NCI-H1092 (cell line): ENCODE data around the gene SNAI3.

Experiments
- DNase-seq: peaks from one replicate; lab custom pipeline; 2025; lab: John Stamatoyannopoulos, UW

SNAI3 gene

DNA sequence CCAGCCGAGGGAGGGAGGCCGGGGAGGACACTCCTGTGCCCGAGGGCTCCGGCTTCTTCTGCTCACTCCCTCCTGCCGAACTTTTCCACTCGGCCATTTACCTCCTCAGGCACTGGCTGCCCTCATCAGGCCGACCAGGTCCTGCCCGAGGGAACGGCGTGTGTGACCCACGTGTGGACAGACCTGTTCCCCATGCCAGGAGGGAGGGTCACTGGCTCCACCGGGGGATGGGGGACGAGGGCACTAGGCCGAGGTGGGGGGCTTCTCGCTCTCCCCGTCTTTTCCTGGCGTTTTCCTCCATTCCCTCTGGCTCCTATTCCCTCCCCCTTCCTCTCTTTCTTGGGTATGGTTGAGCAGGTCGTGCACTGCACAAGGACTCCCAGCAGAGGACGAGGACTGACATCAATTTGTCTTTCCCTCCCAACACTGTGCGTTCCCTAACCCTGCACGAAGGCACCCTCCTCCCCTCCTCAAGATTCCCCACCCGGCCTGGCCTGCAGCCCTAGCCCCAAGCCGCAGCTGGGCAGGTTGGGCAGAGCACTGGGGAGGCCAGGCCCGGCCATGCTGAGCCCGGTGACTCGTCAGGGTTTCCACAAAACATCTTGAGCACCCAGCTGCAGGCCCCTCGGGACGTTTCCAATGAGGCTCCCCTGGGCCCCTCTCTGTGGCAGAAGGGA lies 51.2 kb downstream of the SNAI3 start:
- DNase-seq, result no peak

DNA sequence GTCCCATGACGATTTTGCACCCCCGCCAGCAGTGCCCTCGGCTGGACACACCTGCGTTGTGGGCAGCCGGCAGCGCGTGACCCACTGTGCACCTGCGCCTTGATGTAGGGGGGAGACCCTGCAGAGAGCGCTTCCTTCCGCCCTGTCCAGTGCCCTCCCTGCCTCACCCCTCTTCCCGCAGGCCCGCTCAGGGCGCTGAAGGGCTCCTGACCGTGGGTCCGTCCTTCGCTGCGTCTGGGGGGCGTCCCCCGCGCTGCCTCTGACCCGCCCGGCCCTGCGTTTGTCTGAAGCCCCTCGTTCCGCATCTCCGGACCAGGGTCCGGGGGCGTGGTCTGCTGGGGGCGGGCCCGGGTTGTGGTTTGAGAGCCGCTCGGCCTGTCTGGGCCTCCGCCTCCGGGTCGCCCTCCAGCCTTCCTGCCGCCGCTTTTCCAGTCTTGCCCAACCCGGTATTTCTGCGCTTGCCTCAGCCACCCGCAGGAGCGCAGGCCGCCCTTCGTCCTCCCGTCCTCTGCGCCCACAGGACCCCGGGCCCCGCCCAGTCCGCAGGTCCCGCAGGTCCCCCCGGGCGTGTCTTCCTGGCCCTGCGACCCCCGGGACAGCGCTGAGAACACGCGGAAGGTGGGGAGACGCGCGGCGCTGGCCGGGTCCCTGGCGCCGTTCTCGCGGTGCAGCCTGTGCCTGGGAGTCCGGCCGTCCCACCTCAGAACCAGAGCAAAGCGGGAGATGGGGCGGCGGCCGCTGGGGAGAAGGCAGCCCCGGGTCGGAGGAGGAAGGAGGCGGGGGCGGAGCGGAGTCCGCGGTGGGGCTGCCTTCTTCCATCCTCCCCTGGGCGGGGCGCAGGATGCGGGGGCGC lies 51.9 kb downstream of the SNAI3 start:
- DNase-seq, result no peak

DNA sequence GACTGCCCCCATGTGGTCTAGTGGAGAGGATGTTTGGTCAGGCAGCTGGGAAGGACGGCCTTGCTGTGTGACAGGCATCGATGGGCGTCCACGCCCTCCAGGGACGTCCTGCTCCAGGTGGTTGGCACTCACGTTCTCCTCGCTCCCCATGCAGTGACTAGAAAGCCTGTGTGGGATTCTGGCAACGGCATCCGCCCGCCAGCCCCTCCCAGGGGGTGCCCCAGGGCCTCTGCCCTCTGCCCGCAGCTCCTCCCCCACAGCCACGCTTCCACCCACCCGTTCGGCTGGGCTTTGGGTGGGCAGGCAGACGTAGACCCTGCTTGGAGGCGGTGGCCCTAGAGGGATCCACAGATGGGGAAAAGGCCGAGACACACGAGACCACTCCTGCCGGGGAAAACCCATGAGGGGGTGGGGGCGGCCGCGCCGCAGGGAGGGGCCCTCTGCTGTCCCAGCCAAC lies 52.6 kb downstream of the SNAI3 start:
- DNase-seq, result no peak

- DNase-seq, result no peak
Measured at GRCh38 chr16:88632587-88632930, 53.7 kb downstream of the SNAI3 start.

GRCh38 chr16:88631920-88632586 lies 54.3 kb downstream of the SNAI3 start:
- no peak for DNase-seq

- no peak for DNase-seq
Measured at GRCh38 chr16:88631384-88631783, 54.9 kb downstream of the SNAI3 start.

- DNase-seq, result no peak
Measured at GRCh38 chr16:88630941-88631340, 55.4 kb downstream of the SNAI3 start.

- DNase-seq, result no peak
Measured at GRCh38 chr16:88630433-88630832, 55.9 kb downstream of the SNAI3 start.

DNA sequence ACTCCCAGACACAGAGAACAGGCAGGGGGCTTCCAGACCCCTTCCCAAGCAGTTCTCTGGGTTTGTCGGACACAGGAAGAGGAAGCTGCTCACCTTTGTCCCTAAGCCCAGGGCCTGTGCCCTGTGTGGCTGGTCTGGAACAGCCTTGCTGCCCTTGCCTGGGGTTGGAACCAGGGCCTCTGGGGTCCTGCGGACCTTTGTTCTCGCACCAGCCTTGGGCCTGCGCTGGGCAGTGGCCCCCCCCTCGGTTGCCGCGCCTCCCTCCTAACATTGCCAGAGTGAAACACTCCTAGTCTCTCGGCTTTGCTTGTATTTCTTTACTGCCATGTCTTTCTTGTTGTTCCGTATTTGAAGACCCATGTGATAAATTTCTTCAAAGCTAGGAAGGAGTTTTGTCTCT lies 56.5 kb downstream of the SNAI3 start:
- no peak for DNase-seq

GRCh38 chr16:88628512-88628974 lies 57.8 kb downstream of the SNAI3 start:
- DNase-seq, result no peak
